ENCODE results near the gene PKNOX2.

PKNOX2 gene

DNA sequence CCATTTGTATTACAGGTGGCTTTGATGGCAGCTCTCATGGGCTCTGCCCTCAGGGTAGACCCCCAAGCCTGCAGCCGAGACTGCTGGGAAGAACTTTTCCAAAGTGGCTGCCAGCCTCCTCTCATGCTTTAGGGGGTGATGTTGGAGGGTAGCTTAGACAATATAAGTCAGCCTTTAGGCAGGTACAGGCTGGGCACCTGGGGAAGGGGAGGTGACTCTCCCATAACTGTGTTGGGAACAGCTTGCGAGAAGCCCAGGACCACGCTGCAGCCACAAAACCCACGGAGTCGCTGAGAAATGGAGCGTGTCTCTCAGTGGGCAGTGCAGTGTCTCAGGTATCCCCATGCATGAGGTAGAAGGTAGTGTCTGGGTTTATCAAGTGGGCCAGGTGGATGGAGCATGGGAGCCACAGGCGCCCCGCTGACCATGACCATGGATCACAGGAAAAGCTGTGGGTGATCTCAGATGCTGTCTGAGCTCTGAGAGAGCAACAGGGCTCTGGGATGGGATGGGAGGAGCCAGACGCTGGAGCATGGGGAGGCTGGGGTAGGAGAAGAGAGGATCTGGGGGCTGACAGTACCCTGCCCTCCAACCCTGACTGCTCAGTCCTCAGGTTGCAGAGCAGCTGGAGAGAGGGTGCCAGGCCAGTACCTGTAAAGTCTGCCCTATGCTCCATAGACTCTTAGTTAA is 216.3 kb downstream of the PKNOX2 start:
- no peak for TF ChIP-seq EZH2phosphoT487 (IDR thresholded peaks at IDR 0.05; ENCODE audit: borderline replicate concordance, low read length)
- TF ChIP-seq, protein P1, sequence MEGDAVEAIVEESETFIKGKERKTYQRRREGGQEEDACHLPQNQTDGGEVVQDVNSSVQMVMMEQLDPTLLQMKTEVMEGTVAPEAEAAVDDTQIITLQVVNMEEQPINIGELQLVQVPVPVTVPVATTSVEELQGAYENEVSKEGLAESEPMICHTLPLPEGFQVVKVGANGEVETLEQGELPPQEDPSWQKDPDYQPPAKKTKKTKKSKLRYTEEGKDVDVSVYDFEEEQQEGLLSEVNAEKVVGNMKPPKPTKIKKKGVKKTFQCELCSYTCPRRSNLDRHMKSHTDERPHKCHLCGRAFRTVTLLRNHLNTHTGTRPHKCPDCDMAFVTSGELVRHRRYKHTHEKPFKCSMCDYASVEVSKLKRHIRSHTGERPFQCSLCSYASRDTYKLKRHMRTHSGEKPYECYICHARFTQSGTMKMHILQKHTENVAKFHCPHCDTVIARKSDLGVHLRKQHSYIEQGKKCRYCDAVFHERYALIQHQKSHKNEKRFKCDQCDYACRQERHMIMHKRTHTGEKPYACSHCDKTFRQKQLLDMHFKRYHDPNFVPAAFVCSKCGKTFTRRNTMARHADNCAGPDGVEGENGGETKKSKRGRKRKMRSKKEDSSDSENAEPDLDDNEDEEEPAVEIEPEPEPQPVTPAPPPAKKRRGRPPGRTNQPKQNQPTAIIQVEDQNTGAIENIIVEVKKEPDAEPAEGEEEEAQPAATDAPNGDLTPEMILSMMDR (IDR thresholded peaks at IDR 0.05; ENCODE audit: low read depth, low read length, poor library complexity, severe bottlenecking): no peak
- no peaks in the 10 kb centered on the region for H3F3A ChIP-seq (ENCODE audit: control insufficient read depth, insufficient read depth)
- H3K79me2 ChIP-seq (ENCODE audit: control insufficient read depth, low read length): no peaks in the 10 kb centered on the region
- no peaks in the 10 kb centered on the region for H3K36me3 ChIP-seq (ENCODE audit: control insufficient read depth, low read length)
- H3K4me3 ChIP-seq (ENCODE audit: low read length): no peak overlapping the region
- no peak overlapping the region for H3K27ac ChIP-seq (ENCODE audit: low read depth, low read length)
- no peak overlapping the region for H3K4me2 ChIP-seq (ENCODE audit: low read length)
- no peaks in the 10 kb centered on the region for H3K9me2 ChIP-seq (replicated peaks; ENCODE audit: control insufficient read depth, low read length)
- H3K27me3 ChIP-seq (ENCODE audit: control insufficient read depth, low read length): no peaks in the 10 kb centered on the region
- no peaks in the 10 kb centered on the region for H3K9me3 ChIP-seq (ENCODE audit: control insufficient read depth, insufficient read depth, low read length)
- no peaks in the 10 kb centered on the region for H3K4me1 ChIP-seq (ENCODE audit: control insufficient read depth, low read length)
- no peaks in the 10 kb centered on the region for H4K20me1 ChIP-seq (ENCODE audit: control insufficient read depth, insufficient read depth, low read depth, low read length)

- Histone ChIP-seq H3K4me1 (ENCODE audit: control insufficient read depth, low read length) (no peaks in the 10 kb centered on the region), H3K4me2 (ENCODE audit: low read length) (no peak overlapping the region), H3K36me3 (ENCODE audit: control insufficient read depth, low read length) (no peaks in the 10 kb centered on the region), H3K79me2 (ENCODE audit: control insufficient read depth, low read length) (no peaks in the 10 kb centered on the region), H3K9me3 (ENCODE audit: control insufficient read depth, insufficient read depth, low read length) (no peaks in the 10 kb centered on the region), H3K9me2 (replicated peaks; ENCODE audit: control insufficient read depth, low read length) (no peaks in the 10 kb centered on the region), H4K20me1 (ENCODE audit: control insufficient read depth, insufficient read depth, low read depth, low read length) (no peaks in the 10 kb centered on the region), H3K4me3 (ENCODE audit: low read length) (no peak overlapping the region), H3K27ac (ENCODE audit: low read depth, low read length) (no peak overlapping the region), H3F3A (ENCODE audit: control insufficient read depth, insufficient read depth) (no peaks in the 10 kb centered on the region), H3K27me3 (ENCODE audit: control insufficient read depth, low read length) (no peaks in the 10 kb centered on the region)
- TF ChIP-seq, protein P1 (IDR thresholded peaks at IDR 0.05; ENCODE audit: low read depth, low read length, poor library complexity, severe bottlenecking): no peak
- no peak for TF ChIP-seq EZH2phosphoT487 (IDR thresholded peaks at IDR 0.05; ENCODE audit: borderline replicate concordance, low read length)
Observed at GRCh38 chr11:125381499-125382044, 217.0 kb downstream of the PKNOX2 start.

- H3K4me1 ChIP-seq (ENCODE audit: control insufficient read depth, low read length): no peaks in the 10 kb centered on the region
- no peak overlapping the region for H3K27ac ChIP-seq (ENCODE audit: low read depth, low read length)
Observed at GRCh38 chr11:125382314-125382791, 217.8 kb downstream of the PKNOX2 start.

More at GRCh38 chr11:125382314-125382791, 217.8 kb downstream of the PKNOX2 start:
- Histone ChIP-seq H3K9me2 (replicated peaks; ENCODE audit: control insufficient read depth, low read length) (no peaks in the 10 kb centered on the region), H3K27me3 (ENCODE audit: control insufficient read depth, low read length) (no peaks in the 10 kb centered on the region), H3K36me3 (ENCODE audit: control insufficient read depth, low read length) (no peaks in the 10 kb centered on the region), H4K20me1 (ENCODE audit: control insufficient read depth, insufficient read depth, low read depth, low read length) (no peaks in the 10 kb centered on the region), H3K4me3 (ENCODE audit: low read length) (no peak overlapping the region), H3K9me3 (ENCODE audit: control insufficient read depth, insufficient read depth, low read length) (no peaks in the 10 kb centered on the region), H3F3A (ENCODE audit: control insufficient read depth, insufficient read depth) (no peaks in the 10 kb centered on the region), H3K4me2 (ENCODE audit: low read length) (no peak overlapping the region), H3K79me2 (ENCODE audit: control insufficient read depth, low read length) (no peaks in the 10 kb centered on the region)
- TF ChIP-seq, protein P1 (IDR thresholded peaks at IDR 0.05; ENCODE audit: low read depth, low read length, poor library complexity, severe bottlenecking): no peak
- no peak for TF ChIP-seq EZH2phosphoT487 (IDR thresholded peaks at IDR 0.05; ENCODE audit: borderline replicate concordance, low read length)

All from DOHH2 (cell line).